Smooth muscle cell of the brain vasculature (primary cell): ENCODE data around the gene ACO2.
A peak's percentile ranks its signal among the peaks of the same experiment; 100 is the strongest.
"Not testable (repeated sequence)": the region's sequence is repeated elsewhere in the genome, so short reads cannot be mapped to it uniquely, and the experiment has no call there.

Experiments
- DNase-seq: peaks from one replicate; pipeline ENCODE4 v3.0.0-alpha.2; 2012; ENCODE audit warnings: low read depth, low spot score

Gene ACO2

DNA sequence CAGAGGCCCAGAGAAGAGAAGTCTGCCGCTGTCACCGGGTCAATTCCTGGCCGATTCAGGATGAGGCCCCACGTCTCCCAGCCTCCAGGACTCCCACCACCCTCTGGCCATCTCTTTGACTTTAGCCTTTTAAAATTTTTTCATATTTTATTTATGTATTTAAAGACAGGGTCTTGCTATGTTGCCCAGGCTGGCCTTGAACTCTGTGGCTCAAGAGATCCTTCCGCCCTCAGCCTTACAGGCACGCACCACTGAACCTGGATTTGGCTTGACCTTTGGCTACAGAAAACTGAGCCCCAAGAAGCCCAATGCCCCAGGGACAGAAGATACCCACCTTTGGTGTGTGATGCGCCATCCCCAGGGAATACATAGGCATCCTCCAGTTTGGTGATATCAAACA, 71.4 kb downstream of the ACO2 start:
- DNase-seq: no peak

DNA sequence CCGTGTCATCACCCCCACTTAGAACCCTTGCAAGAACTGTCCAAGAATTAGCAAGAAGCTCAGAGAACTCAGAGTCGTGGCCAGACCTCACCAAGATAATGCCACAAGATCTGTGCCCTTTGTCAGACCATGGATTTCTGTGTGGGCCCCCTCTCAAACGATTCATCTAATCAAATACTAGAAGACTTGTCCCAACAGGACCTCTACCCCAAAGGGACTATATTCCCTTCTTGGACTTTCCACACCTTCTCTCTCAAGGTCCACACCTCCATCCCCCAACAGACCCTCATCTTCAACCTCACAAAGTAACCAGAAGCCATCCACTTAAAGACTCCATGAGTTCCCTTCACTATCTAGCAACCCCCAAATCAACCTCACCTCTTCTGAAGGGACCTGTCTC, 72.6 kb downstream of the ACO2 start:
- DNase-seq: no peak

GRCh38 chr22:41542224-41542623, 73.3 kb downstream of the ACO2 start:
- DNase-seq: no peak

DNA sequence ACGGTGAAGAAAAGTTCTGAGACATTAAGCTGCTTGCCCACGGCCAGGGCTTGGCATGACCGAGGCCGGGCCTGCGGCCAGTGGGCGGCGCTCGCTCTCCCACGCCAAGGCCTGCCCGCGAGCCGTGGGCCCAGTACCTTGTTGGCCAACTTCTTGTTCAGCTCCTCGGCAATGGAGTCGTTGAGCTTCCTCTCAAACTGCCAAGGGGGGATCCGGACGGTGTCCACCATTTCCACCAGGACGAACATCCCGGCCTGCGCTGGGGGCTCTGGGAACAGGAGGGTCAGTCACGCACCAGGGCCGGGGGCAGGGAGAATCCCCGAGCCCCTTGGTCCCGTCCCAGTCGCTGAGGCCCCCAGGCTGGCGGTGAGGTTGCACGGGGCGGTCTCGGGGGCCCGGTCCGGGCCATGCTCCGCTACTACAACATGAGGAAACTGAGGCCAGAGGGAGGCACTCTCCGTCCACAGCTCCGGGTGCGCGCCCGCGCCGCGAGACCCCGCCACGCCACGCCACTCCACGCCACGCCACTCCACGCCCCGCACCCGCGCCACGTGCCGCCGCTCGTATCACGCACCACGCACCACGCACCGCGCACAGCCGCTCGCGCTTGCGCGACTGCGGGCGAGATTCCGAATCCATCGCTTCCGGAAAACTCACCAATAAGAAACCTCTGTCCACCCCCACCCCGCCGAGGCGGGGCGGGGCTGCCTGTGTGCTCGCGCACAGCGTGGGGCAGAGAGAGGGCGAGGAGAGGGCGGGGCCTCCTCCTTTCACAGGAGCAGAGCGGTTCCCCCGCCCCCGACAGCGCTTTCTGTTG, 75.1 kb downstream of the ACO2 start, which contains the start of gene POLR3H:
Gene POLR3H (minus strand): TSS at position 617 of the 817 bp plus-strand sequence. CDS start 369 bp downstream, at position 248.
- peak; percentile 96 for DNase-seq

GRCh38 chr22:41544671-41545476, 76.0 kb downstream of the ACO2 start:
- no peak for DNase-seq

- DNase-seq: no peak
Observed at GRCh38 chr22:41548830-41549211, 79.9 kb downstream of the ACO2 start.

DNA sequence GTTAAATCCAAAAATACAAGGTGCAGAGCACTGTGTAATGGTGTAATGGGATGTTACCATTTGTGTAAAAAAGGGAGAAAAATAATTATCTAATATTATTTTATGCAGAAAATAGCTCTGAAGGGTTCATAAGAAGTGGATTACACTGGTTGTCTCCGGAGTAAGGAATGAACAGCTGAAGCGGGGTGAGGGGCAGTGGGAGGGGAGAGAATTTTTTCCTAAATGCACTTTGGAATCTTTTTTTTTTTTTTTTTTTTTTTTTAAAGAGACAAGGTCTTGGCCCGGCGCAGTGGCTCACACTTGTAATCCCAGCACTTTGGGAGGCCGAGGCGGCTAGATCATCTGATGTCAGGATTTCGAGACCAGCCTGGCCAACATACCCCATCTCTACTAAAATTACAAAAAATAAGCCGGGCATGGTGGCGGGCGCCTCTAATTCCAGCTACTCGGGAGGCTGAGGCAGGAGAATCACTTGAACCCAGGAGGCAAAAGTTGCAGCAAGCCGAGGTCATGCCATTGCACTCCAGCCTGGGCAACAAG, 82.1 kb downstream of the ACO2 start:
- DNase-seq: no peak

- no peak for DNase-seq
Observed at GRCh38 chr22:41551877-41552582, 83.1 kb downstream of the ACO2 start.

- DNase-seq: no peak
Observed at GRCh38 chr22:41555325-41555982, 86.5 kb downstream of the ACO2 start.

DNA sequence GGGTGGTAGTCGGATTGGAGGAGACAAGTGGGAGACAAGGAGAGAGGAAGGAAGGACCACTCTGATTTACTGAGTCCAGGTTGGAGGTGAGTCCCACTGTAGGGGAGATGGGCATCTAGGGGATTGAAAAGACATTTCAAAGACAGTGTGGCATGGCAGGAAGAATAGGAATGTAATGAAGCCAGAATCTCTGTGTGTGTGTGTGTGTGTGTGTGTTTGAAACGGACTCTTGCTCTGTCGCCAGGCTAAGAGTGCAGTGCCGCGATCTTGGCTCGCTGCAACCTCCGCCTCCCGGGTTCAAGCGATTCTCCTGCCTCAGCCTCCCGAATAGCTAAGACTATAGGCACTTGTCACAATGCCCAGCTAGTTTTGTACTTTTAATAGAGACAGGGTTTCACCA, 87.6 kb downstream of the ACO2 start:
- no peak for DNase-seq

DNA sequence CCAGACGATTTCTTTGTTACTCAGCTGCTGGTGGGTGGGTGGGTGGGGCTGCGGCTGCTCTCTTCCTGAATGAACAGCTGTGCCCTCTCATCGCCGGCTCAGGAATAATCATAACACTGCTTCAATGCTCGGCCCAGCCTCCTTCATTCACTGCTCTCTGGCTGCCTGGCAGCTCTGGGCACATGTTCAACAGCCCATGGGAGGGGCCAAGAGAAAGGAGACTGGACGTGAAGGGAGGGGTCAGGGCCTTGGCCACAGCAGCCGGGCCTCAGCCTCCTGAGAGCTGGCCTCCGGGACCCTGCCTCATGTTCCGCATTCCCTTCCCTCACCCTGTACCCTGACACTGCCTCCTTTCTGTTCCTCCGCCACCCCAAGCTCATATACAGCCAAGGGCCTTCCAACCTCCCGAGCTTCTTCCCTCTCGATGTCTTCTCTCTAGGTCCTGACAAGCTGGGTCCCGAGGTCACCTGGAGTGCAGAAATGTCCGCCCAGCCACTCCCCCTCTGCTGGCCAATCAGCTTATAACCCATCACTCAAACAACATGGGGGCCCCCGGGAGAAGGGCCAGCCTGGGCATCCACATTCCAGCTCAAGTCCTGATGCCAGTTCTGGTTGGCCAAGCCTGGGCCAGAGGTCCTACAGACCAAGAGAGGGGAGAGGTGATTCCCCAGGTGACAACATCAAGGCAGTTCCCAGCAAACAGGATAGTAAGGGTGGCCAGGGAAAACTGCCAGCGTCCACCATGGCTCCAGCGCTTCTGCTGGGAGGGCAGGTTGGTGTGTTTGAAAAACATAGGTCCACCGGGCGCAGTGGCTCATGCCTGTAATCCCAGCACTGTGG, 88.7 kb downstream of the ACO2 start:
- DNase-seq: no peak

DNA sequence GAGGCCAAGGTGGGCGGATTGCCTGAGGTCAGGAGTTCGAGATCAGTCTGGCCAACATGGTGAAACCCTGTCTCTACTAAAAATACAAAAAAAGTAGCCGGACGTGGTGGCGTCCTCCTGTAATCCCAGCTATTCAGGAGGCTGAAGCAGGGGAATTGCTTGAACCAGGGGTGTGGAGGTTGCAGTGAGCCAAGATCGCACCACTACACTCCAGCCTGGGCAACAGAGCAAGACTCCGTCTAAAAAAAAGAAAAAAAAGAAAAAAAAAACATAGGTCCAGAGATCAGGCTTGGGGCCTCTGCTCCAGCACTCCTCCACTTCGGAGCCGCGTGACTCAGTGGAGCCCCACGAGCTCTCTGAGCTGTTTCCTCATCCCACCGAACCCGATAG, 89.3 kb downstream of the ACO2 start:
- not testable (repeated sequence) for DNase-seq

DNA sequence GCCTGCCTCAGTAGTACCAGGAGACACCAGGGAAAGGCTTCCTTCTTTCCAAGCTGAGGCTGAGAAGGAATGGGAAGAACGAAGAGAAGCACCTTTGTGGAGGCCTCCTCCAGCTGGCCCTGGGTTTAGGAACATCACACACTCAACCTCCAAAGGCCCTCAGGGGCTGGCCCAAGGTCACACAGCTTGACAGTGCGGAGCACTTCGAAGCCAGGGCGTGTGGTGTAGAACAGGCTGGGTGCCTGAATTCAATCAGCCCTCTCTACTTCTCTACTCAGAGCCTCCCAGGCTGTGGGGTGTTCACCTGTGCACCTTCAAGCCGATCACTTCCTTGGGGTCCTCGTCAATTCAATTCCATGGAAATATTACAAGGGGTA, 91.2 kb downstream of the ACO2 start:
- DNase-seq: no peak

DNA sequence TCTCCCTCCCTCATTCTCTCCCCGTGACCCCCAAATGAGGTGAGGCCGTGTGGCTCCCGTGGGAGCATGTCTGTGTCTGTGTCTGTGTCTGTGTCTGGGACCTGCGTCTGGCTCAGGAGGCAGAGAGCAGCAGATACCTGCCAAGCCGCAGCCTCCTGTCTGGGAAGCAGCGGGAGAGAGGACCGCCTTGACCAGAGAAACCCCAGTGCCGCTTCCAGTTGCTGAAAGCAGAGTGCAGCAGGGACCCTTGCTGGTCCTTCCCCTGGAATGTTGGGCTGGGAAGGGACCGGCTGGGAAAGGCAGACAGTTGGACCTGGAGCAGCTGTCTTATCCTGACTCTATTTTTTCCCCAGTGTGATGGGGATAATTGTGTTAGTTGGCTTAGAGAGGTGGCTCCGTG, 92.4 kb downstream of the ACO2 start:
- DNase-seq: no peak

GRCh38 chr22:41561788-41562187, 92.9 kb downstream of the ACO2 start:
- DNase-seq: no peak

GRCh38 chr22:41562461-41562860, 93.5 kb downstream of the ACO2 start:
- no peak for DNase-seq

- peak; percentile 84 for DNase-seq
Observed at GRCh38 chr22:41563051-41563711, 94.3 kb downstream of the ACO2 start.

GRCh38 chr22:41564563-41564962, 95.6 kb downstream of the ACO2 start:
- no peak for DNase-seq

DNA sequence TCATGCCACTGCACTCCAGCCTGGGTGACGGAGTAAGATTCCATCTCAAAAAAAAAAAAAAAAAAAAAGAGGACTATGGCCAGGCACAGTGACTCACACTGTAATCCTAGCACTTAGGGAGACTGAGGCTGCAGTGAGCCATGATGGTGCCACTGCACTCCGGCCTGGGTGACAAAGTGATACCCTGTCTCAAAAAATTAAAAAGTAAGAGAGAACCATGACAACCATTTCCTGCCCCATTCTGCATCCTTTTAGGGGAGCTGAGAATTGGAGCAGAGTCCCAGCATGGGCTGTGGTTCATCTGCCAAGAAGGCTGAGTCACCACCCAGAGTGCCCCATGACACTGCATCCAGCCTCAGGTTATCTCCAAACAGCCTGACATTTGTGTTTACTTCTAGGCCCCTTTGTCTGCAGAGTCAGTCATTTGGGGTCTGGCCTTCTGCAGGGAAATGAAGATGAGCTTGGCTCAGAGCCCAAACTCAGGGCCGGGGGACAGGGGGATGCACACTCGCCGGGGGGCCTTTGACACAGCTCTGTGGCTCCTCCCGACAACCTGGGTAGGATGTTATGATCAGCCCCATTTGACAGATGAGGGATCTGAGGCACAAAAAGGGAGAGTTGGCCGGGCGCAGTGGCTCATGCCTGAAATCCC, 96.6 kb downstream of the ACO2 start:
- no peak for DNase-seq

GRCh38 chr22:41567512-41567768, 98.5 kb downstream of the ACO2 start:
- no peak for DNase-seq
